Ovary (tissue), 9 donors: ENCODE results near the gene TRAPPC10. TPM values are rescaled to one million over a fixed set of nuclear protein-coding genes. Genes with fewer than 3 reads are reported as not detected.

Source experiments
- DNase-seq, 5 donors: peaks; one replicate each; pipeline ENCODE4 v3.0.0-alpha.2; 2019 to 2020
- H3K27ac ChIP-seq, 2 donors: fragments of 200-600 bp; one replicate each; pipeline versions ENCODE4 v1.5.1 to v1.8.0; 2019 to 2022
- H3K27me3 ChIP-seq: fragments of 200-600 bp; one replicate; pipeline ENCODE4 v1.8.0; 2022
- H3K36me3 ChIP-seq: fragments of 200-600 bp; sonication (generic); one replicate; pipeline ENCODE4 v1.5.1; 2019
- H3K4me1 ChIP-seq: one replicate; pipeline ENCODE4 v1.8.1; 2013; ENCODE audit warnings: mild to moderate bottlenecking, moderate library complexity; ENCODE audit not compliant: insufficient read depth
- H3K4me3 ChIP-seq: fragments of 200-600 bp; sonication (generic); one replicate; pipeline ENCODE4 v1.5.1; 2017
- H3K9me3 ChIP-seq, 2 donors: fragments of 200-600 bp in 1 of 2; sonication (generic) in 1 of 2; one replicate each; pipeline versions ENCODE4 v1.5.1 to v1.8.1; 2013 to 2019; ENCODE audit warnings: mild to moderate bottlenecking in 1 of 2, moderate library complexity in 1 of 2
- EP300 ChIP-seq: sonication (generic); formaldehyde crosslinking; IDR thresholded peaks from one replicate; pipeline ENCODE4 v1.6.1; 2017; ENCODE audit warnings: antibody characterized with exemption
- POLR2A ChIP-seq: fragments of 450-650 bp; IDR thresholded peaks from one replicate; pipeline ENCODE4 v1.6.1; 2017; ENCODE audit warnings: antibody characterized with exemption, mild to moderate bottlenecking, moderate library complexity
- WGBS, 3 donors: extraction: QIAGEN DNeasy Blood & Tissue Kit in 1 of 3; methylation state at CpG; one replicate each; pipeline versions ENCODE4 v1.1.5 to v1.1.7; 2013 to 2017; 5-methylcytosine and 5-hydroxymethylcytosine counted together
- intact Hi-C, 4 donors: fragments of 100-400 bp; cut with DNase I; formaldehyde crosslinking; loops; one replicate each; pipeline versions ENCODE4 v1.11.0 to v1.15.1; 2022 to 2023
- polyA plus RNA-seq, 2 donors: library from polyadenylated mRNA; stranded (reverse); fragments of 200-250 nt in 1 of 2; fragments of 350-450 nt in 1 of 2; fragmentation: Illumina TruSeq in 1 of 2; extraction: RNeasy Lipid Tissue Mini Kit (QIAGEN cat#74804) in 1 of 2; gene quantifications; one replicate each; pipeline ENCODE4 v1.2.3, GENCODE V29; 2013 to 2014
- total RNA-seq, 7 donors: library from RNA; depleted of rRNA in 2 of 7; stranded (reverse); fragments of >200 nt in 2 of 7; fragmentation: NEBNext Ultra II Directional in 3 of 7; extraction: Animal tissue kit (Norgen Biotek cat#: 25700) in 3 of 7; gene quantifications; one replicate each; pipeline versions ENCODE4 v1.1.0 to v1.2.4, GENCODE V29; 2016 to 2023
- TF ChIP-seq, protein P1 (sequence below), 3 donors: fragments of 450-650 bp in 2 of 3; fragments of 200-600 bp in 1 of 3; IDR thresholded peaks; one replicate each; pipeline versions ENCODE4 v1.5.1 to v1.8.0; 2016 to 2022; ENCODE audit warnings: antibody characterized with exemption in 3 of 3, mild to moderate bottlenecking in 1 of 3
- donor health status: DM: no; HTN: no; CAD: no; lungs with moderate emphysema.
- donor health status: DM: no; HTN: no; CAD: no.
- donor health status: Bipolar disorder and iron deficiency.
- donor health status: DM: yes; HTN: yes; CAD: no.
- donor health status: DM: no; HTN: no; CAD: no.
- donor health status: DM: yes; HTN: yes; CAD: no.

TRAPPC10 gene
- total and polyA plus RNA-seq, 9 donors = 7.9 to 30.1 (median 21.3) TPM

GRCh38 chr21:44071359-44072104, 59.4 kb downstream of the TRAPPC10 start:
- no peak for DNase-seq
- TF ChIP-seq, protein P1, sequence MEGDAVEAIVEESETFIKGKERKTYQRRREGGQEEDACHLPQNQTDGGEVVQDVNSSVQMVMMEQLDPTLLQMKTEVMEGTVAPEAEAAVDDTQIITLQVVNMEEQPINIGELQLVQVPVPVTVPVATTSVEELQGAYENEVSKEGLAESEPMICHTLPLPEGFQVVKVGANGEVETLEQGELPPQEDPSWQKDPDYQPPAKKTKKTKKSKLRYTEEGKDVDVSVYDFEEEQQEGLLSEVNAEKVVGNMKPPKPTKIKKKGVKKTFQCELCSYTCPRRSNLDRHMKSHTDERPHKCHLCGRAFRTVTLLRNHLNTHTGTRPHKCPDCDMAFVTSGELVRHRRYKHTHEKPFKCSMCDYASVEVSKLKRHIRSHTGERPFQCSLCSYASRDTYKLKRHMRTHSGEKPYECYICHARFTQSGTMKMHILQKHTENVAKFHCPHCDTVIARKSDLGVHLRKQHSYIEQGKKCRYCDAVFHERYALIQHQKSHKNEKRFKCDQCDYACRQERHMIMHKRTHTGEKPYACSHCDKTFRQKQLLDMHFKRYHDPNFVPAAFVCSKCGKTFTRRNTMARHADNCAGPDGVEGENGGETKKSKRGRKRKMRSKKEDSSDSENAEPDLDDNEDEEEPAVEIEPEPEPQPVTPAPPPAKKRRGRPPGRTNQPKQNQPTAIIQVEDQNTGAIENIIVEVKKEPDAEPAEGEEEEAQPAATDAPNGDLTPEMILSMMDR (IDR thresholded peaks at IDR 0.05) = no peak
- TF ChIP-seq EP300 (no peak), POLR2A (no peak)
- intact Hi-C loops = no loop called here
- Histone ChIP-seq H3K9me3 (no peaks in the 10 kb centered on the region), H3K27ac (no peak overlapping the region), H3K27me3 (no peaks in the 10 kb centered on the region), H3K36me3 (no peaks in the 10 kb centered on the region), H3K4me1 (no peaks in the 10 kb centered on the region), H3K4me3 (no peak overlapping the region)
- WGBS, 3 donors = 82 to 88% (median 86%) methylated on average over 15 of the region's 15 CpGs

DNA sequence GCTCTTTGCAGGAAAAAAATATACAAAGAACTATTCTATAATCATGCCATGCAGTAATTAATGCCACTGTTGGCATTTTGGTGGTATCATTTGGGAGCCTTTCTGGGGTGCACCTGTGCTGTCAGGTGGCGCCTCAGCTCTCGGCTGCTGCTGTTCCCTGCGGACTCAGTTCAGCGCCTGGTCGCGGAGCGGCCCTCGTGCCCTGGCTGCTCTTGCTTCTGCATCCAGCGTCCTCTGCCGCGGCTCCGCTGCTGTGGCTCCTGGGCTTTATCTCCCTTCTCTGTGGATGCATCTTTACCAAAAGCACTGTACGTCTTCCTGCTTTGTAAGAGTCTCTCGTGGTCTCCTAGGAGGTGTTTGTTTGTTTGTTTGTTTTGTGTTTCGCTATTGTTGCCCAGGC, 60.0 kb downstream of the TRAPPC10 start:
- H3K27me3 ChIP-seq = no peaks in the 10 kb centered on the region
- H3K9me3 ChIP-seq = no peaks in the 10 kb centered on the region
- no peaks in the 10 kb centered on the region for H3K36me3 ChIP-seq
- H3K4me1 ChIP-seq = no peaks in the 10 kb centered on the region
- no peak overlapping the region for H3K4me3 ChIP-seq
- TF ChIP-seq EP300 (no peak), POLR2A (no peak)
- TF ChIP-seq, protein P1 (IDR thresholded peaks at IDR 0.05) = no peak
- DNase-seq = no peak
- intact Hi-C loops = no loop called here
- WGBS, 3 donors = 93 to 95% (median 94%) methylated on average over 15 of the region's 15 CpGs
- no peak overlapping the region for H3K27ac ChIP-seq

DNA sequence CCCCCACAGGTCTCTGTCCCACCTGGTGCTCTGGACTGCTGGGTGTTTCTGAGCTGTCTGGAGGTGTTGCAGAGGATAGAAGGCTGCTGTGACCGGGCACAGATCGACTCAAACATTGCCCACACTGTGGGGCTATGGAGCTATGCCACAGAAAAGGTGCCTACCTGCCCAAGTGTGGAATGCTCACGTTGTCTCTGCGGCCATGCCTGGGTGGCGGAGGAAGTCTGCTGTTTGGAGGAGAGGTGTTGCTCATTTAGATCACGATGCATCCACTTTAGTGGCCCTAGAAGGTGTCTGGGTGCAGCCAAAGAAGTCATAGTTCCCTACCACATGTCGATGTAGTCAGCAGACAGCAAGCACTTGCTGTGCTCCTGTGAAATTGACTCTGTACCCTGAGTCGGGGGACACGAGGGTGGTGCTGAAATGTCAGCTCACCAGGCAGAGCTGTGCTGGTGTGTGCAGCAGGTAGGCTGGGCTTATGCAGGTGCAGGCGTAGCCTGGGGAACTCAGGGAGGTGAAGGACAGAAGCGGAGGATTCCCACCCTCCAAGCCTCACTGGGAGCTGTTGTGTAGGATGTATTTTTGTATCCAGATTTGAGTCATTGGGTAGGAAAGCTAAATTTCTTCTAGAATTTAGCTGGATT, 62.3 kb downstream of the TRAPPC10 start:
- no peak overlapping the region for H3K27ac ChIP-seq
- DNase-seq = no peak
- H3K27me3 ChIP-seq = no peaks in the 10 kb centered on the region
- 91 to 94% (median 92%) methylated on average over 11 of the region's 11 CpGs for WGBS, 3 donors
- H3K4me1 ChIP-seq = no peaks in the 10 kb centered on the region
- no peaks in the 10 kb centered on the region for H3K36me3 ChIP-seq
- no peaks in the 10 kb centered on the region for H3K9me3 ChIP-seq
- no peak for TF ChIP-seq POLR2A
- TF ChIP-seq EP300 = no peak
- TF ChIP-seq, protein P1 (IDR thresholded peaks at IDR 0.05) = no peak
- intact Hi-C loops = no loop called here
- H3K4me3 ChIP-seq = no peak overlapping the region

DNA sequence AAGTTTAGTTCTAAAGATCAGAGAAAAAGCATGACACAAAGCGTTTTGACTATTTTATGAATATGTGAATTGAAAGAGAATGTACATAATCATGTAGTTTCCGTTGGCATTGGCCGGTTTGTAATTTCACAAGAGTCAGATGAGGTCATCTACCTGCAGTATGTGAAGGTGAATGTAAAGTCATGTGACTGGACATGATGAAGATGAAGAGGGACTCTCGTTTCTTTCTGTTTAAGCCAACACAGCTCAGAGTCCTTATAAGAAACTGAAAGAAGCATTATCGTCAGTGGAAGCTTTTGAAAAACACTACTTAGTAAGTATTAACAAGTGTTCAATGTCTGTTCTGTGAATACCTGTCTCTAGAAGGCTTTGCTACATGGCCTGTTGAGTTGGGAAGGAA, 64.2 kb downstream of the TRAPPC10 start:
- H3K9me3 ChIP-seq = no peaks in the 10 kb centered on the region
- 87 to 91% (median 88%) methylated on average over 5 of the region's 5 CpGs for WGBS, 3 donors
- no peak overlapping the region for H3K27ac ChIP-seq
- intact Hi-C loops = no loop called here
- H3K36me3 ChIP-seq = no peaks in the 10 kb centered on the region
- H3K27me3 ChIP-seq = no peaks in the 10 kb centered on the region
- H3K4me3 ChIP-seq = no peak overlapping the region
- H3K4me1 ChIP-seq = no peaks in the 10 kb centered on the region
- TF ChIP-seq, protein P1 (IDR thresholded peaks at IDR 0.05) = no peak
- no peak for TF ChIP-seq EP300
- no peak for TF ChIP-seq POLR2A
- DNase-seq = no peak
